Measurements from ENCODE around the gene KNDC1. TPM values are rescaled to one million over a fixed set of nuclear protein-coding genes. Genes with fewer than 3 reads are reported as not detected.
A peak's percentile ranks its signal among the peaks of the same experiment; 100 is the strongest.
"Not testable (repeated sequence)": the region's sequence is repeated elsewhere in the genome, so short reads cannot be mapped to it uniquely, and the experiment has no call there.

Gene KNDC1
- total and polyA plus RNA-seq, 8 donors = 2.5 to 10.4 (median 4.0) TPM

GRCh38 chr10:133132473-133133291 is 27.3 kb upstream of the KNDC1 start:
- no peak for TF ChIP-seq CTCF (IDR thresholded peaks at IDR 0.05)
- DNase-seq = peak in 2 of 4 donors; percentile 24 to 66
- no peaks in the 10 kb centered on the region for H3K36me3 ChIP-seq

GRCh38 chr10:133133471-133134231 is 26.4 kb upstream of the KNDC1 start:
- H3K9me3 ChIP-seq = no peaks in the 10 kb centered on the region
- H3K4me1 ChIP-seq = no peaks in the 10 kb centered on the region
- H3K27ac ChIP-seq = no peak overlapping the region
- H3K36me3 ChIP-seq = no peaks in the 10 kb centered on the region
- intact Hi-C loops (cut with DNase I) = no loop called here
- no peak for TF ChIP-seq CTCF (IDR thresholded peaks at IDR 0.05)
- DNase-seq (peak in 2 of 4 donors; percentile 22 to 79), ATAC-seq (no peak)
- H3K27me3 ChIP-seq = peaks cover 0 to 11% of the 10 kb centered on the region in 2 donors
- no peak overlapping the region for H3K4me3 ChIP-seq

More at GRCh38 chr10:133132473-133133291, 27.3 kb upstream of the KNDC1 start:
- H3K27me3 ChIP-seq = peaks cover 0 to 11% of the 10 kb centered on the region in 2 donors
- H3K9me3 ChIP-seq = peaks cover 0 to 4% of the 10 kb centered on the region in 2 donors
- no peak for ATAC-seq
- no peak overlapping the region for H3K27ac ChIP-seq
- H3K4me3 ChIP-seq = no peak overlapping the region
- H3K4me1 ChIP-seq = no peaks in the 10 kb centered on the region
- intact Hi-C loops (cut with DNase I) = no loop called here

- DNase-seq = peak in 1 of 4 donors; percentile 74
- Histone ChIP-seq H3K36me3 (no peaks in the 10 kb centered on the region), H3K4me1 (no peaks in the 10 kb centered on the region), H3K27me3 (peaks cover 0 to 7% of the 10 kb centered on the region in 2 donors), H3K4me3 (no peak overlapping the region), H3K27ac (no peak overlapping the region), H3K9me3 (no peaks in the 10 kb centered on the region)
- no peak for TF ChIP-seq CTCF (IDR thresholded peaks at IDR 0.05)
- no peak for ATAC-seq
- intact Hi-C loops (cut with DNase I) = no loop called here
Observed at GRCh38 chr10:133134411-133135115, 25.5 kb upstream of the KNDC1 start.

- Histone ChIP-seq H3K36me3 (no peaks in the 10 kb centered on the region), H3K4me3 (no peak overlapping the region), H3K27me3 (peaks cover 0 to 5% of the 10 kb centered on the region in 2 donors), H3K9me3 (no peaks in the 10 kb centered on the region), H3K4me1 (no peaks in the 10 kb centered on the region), H3K27ac (no peak overlapping the region)
- DNase-seq (peak in 1 of 4 donors; percentile 51), ATAC-seq (no peak)
- intact Hi-C loops (cut with DNase I) = no loop called here
- no peak for TF ChIP-seq CTCF (IDR thresholded peaks at IDR 0.05)
Observed at GRCh38 chr10:133135116-133135465, 24.9 kb upstream of the KNDC1 start.

GRCh38 chr10:133137486-133138145 is 22.4 kb upstream of the KNDC1 start:
- ATAC-seq; H3K9me3 ChIP-seq; H3K4me1 ChIP-seq; H3K36me3 ChIP-seq; H3K4me3 ChIP-seq; intact Hi-C loops (cut with DNase I); H3K27ac ChIP-seq: not testable (repeated sequence)
- peak in 2 of 4 donors; percentile 30 to 44 for DNase-seq
- peaks cover 0 to 30% of the 10 kb centered on the region in 2 donors for H3K27me3 ChIP-seq

All from left lung (tissue), 10 donors.